ENCODE data around the gene GKAP1. TPM values are rescaled to one million over a fixed set of nuclear protein-coding genes. Genes with fewer than 3 reads are reported as not detected.
"Not testable (repeated sequence)": the region's sequence is repeated elsewhere in the genome, so short reads cannot be mapped to it uniquely, and the experiment has no call there.

GKAP1 gene
- total and polyA plus RNA-seq, 2 donors (not counting 3 experiments of a cell fraction or from before 2014, with no cell fraction given) = 1.3 to 2.5 TPM

GRCh38 chr9:83830426-83831071, 13.0 kb upstream of the GKAP1 start:
- H3K4me1 ChIP-seq (ENCODE audit: control insufficient read depth, extremely low read depth, insufficient read depth, low read length); intact Hi-C loops (cut with micrococcal nuclease); BruUV-seq (replicated peaks); H3K27ac ChIP-seq (ENCODE audit: insufficient read depth, low read depth, low read length); H3K27me3 ChIP-seq (ENCODE audit: control insufficient read depth in 2 of 2, insufficient read depth in 2 of 2, low read length in 2 of 2); H4K20me1 ChIP-seq (replicated peaks; ENCODE audit: control insufficient read depth, extremely low read depth, insufficient read depth, low read length); H3K9ac ChIP-seq (replicated peaks; ENCODE audit: extremely low read depth, insufficient read depth, low read length); DNase-seq (ENCODE audit: low read depth, low spot score); H3K36me3 ChIP-seq (ENCODE audit: control insufficient read depth in 2 of 2, extremely low read depth in 1 of 2, insufficient read depth in 2 of 2, low read length in 2 of 2); H3K4me2 ChIP-seq (ENCODE audit: insufficient read depth, low read length); CTCF ChIA-PET; H2AFZ ChIP-seq (ENCODE audit: low read depth, low read length); H3K4me3 ChIP-seq (replicated peaks in 1 of 3; ENCODE audit: insufficient read depth in 1 of 3, low read depth in 1 of 3, low read length in 3 of 3); H3K9me1 ChIP-seq (replicated peaks; ENCODE audit: control insufficient read depth, extremely low read depth, insufficient read depth, low read length); dilution Hi-C loops (cut with MboI; ENCODE audit: extremely low pct_ligation_motif_present, low sequenced_read_pairs); H3K9me3 ChIP-seq (replicated peaks; ENCODE audit: control insufficient read depth, insufficient read depth, low read length); H3K79me2 ChIP-seq (ENCODE audit: control insufficient read depth, insufficient read depth, low read length); POLR2A ChIA-PET: not testable (repeated sequence)
- peak; percentile 43 for FAIRE-seq

DNA sequence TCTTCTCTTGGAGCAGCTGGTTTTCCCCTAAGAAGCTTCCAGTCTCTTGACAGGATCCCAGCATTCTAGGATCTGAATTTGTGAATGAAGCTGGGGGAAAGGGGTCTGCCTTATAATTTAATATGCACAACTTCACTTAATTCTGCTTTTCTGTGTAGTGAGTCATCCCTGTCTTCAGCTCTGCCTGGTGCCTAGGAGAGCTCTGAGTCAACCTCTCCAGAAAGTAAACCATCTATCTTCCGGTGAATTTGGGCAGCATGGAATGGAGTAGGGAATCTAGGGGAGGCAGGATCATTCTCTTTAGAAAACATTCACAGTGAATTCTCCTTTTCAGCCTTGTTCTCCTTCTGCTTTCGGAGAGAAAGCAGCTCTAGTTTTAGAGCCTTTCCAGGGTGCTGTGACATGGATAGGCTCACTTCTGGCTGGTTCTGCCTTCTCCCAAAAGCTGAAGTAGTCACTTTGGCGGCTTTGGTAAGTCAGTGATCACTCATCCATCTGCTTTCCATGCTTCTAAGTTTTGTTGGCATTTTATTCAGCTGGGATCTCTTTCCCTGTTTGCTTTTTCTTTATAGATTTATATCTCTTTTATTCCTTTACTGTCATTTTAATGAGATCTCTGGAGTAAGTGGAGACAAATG, 7.5 kb upstream of the GKAP1 start:
- intact Hi-C loops (cut with micrococcal nuclease); BruUV-seq (replicated peaks); H3K4me2 ChIP-seq (ENCODE audit: insufficient read depth, low read length); POLR2A ChIA-PET; H3K27ac ChIP-seq (ENCODE audit: insufficient read depth, low read depth, low read length); dilution Hi-C loops (cut with MboI; ENCODE audit: extremely low pct_ligation_motif_present, low sequenced_read_pairs); H3K79me2 ChIP-seq (ENCODE audit: control insufficient read depth, insufficient read depth, low read length); H3K9me3 ChIP-seq (replicated peaks; ENCODE audit: control insufficient read depth, insufficient read depth, low read length); H3K9ac ChIP-seq (replicated peaks; ENCODE audit: extremely low read depth, insufficient read depth, low read length); H3K27me3 ChIP-seq (ENCODE audit: control insufficient read depth in 2 of 2, insufficient read depth in 2 of 2, low read length in 2 of 2); H3K4me1 ChIP-seq (ENCODE audit: control insufficient read depth, extremely low read depth, insufficient read depth, low read length); H4K20me1 ChIP-seq (replicated peaks; ENCODE audit: control insufficient read depth, extremely low read depth, insufficient read depth, low read length); H3K9me1 ChIP-seq (replicated peaks; ENCODE audit: control insufficient read depth, extremely low read depth, insufficient read depth, low read length); H3K36me3 ChIP-seq (ENCODE audit: control insufficient read depth in 2 of 2, extremely low read depth in 1 of 2, insufficient read depth in 2 of 2, low read length in 2 of 2); DNase-seq (ENCODE audit: low read depth, low spot score); FAIRE-seq; H2AFZ ChIP-seq (ENCODE audit: low read depth, low read length); H3K4me3 ChIP-seq (replicated peaks in 1 of 3; ENCODE audit: insufficient read depth in 1 of 3, low read depth in 1 of 3, low read length in 3 of 3); CTCF ChIA-PET: not testable (repeated sequence)

- H3K4me1 ChIP-seq (ENCODE audit: control insufficient read depth, extremely low read depth, insufficient read depth, low read length); H3K9me3 ChIP-seq (replicated peaks; ENCODE audit: control insufficient read depth, insufficient read depth, low read length); POLR2A ChIA-PET; CTCF ChIA-PET; H3K79me2 ChIP-seq (ENCODE audit: control insufficient read depth, insufficient read depth, low read length); H3K9me1 ChIP-seq (replicated peaks; ENCODE audit: control insufficient read depth, extremely low read depth, insufficient read depth, low read length); dilution Hi-C loops (cut with MboI; ENCODE audit: extremely low pct_ligation_motif_present, low sequenced_read_pairs); H3K27ac ChIP-seq (ENCODE audit: insufficient read depth, low read depth, low read length); H3K36me3 ChIP-seq (ENCODE audit: control insufficient read depth in 2 of 2, extremely low read depth in 1 of 2, insufficient read depth in 2 of 2, low read length in 2 of 2); H3K27me3 ChIP-seq (ENCODE audit: control insufficient read depth in 2 of 2, insufficient read depth in 2 of 2, low read length in 2 of 2); DNase-seq (ENCODE audit: low read depth, low spot score); BruUV-seq (replicated peaks); H4K20me1 ChIP-seq (replicated peaks; ENCODE audit: control insufficient read depth, extremely low read depth, insufficient read depth, low read length); FAIRE-seq: not testable (repeated sequence)
- Histone ChIP-seq H3K9ac (replicated peaks; ENCODE audit: extremely low read depth, insufficient read depth, low read length) (peak overlapping the region; percentile 9), H3K4me3 (replicated peaks in 1 of 3; ENCODE audit: insufficient read depth in 1 of 3, low read depth in 1 of 3, low read length in 3 of 3) (peak overlapping the region; percentile 8 to 55 (median 50)), H2AFZ (ENCODE audit: low read depth, low read length) (peak overlapping the region; percentile 86), H3K4me2 (ENCODE audit: insufficient read depth, low read length) (peak overlapping the region; percentile 70)
- intact Hi-C loops (cut with micrococcal nuclease) = loop anchor here (2.0 to 5.0 kb wide), 2 partner anchors 110 to 196 kb away; partner anchors contain the start of gene UBQLN1
These were observed 586 bp downstream of the GKAP1 start for GRCh38 chr9:83817011-83817355.

DNA sequence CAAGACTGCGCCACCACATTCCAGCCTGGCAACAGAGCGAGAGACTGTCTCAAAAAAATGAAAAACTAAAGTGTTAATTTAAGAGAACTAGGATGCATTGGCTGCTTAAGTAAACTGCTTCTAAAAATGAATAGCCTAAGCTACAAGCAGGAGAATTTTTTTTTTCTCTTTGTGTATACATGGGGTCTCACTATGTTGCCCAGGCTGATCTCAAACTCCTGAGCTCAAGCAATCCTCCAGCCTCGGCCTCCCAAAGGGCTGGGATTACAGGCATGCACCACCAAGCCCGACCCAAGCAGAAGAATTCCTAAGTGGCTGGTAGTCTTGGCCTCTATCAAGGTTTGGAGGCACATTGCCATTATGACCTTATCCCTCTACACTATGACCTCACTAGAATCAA, 2.4 kb downstream of the GKAP1 start:
- dilution Hi-C loops (cut with MboI; ENCODE audit: extremely low pct_ligation_motif_present, low sequenced_read_pairs); POLR2A ChIA-PET; FAIRE-seq: not testable (repeated sequence)

More for the DNA sequence above, 2.4 kb downstream of the GKAP1 start:
- H3K4me3 ChIP-seq (replicated peaks in 1 of 3; ENCODE audit: insufficient read depth in 1 of 3, low read depth in 1 of 3, low read length in 3 of 3); H2AFZ ChIP-seq (ENCODE audit: low read depth, low read length); H3K4me2 ChIP-seq (ENCODE audit: insufficient read depth, low read length); CTCF ChIA-PET; H3K27ac ChIP-seq (ENCODE audit: insufficient read depth, low read depth, low read length); BruUV-seq (replicated peaks); H3K9me1 ChIP-seq (replicated peaks; ENCODE audit: control insufficient read depth, extremely low read depth, insufficient read depth, low read length); H4K20me1 ChIP-seq (replicated peaks; ENCODE audit: control insufficient read depth, extremely low read depth, insufficient read depth, low read length); H3K27me3 ChIP-seq (ENCODE audit: control insufficient read depth in 2 of 2, insufficient read depth in 2 of 2, low read length in 2 of 2); H3K4me1 ChIP-seq (ENCODE audit: control insufficient read depth, extremely low read depth, insufficient read depth, low read length); H3K79me2 ChIP-seq (ENCODE audit: control insufficient read depth, insufficient read depth, low read length); H3K9ac ChIP-seq (replicated peaks; ENCODE audit: extremely low read depth, insufficient read depth, low read length); H3K36me3 ChIP-seq (ENCODE audit: control insufficient read depth in 2 of 2, extremely low read depth in 1 of 2, insufficient read depth in 2 of 2, low read length in 2 of 2); DNase-seq (ENCODE audit: low read depth, low spot score); H3K9me3 ChIP-seq (replicated peaks; ENCODE audit: control insufficient read depth, insufficient read depth, low read length): not testable (repeated sequence)
- intact Hi-C loops (cut with micrococcal nuclease) = loop anchor here (5.0 kb wide), 1 partner anchor 108 kb away; the partner anchor contains the start of gene UBQLN1
